GM18511 (cell line): ENCODE measurements around the gene CORO2A.
"Not testable (repeated sequence)": the region's sequence is repeated elsewhere in the genome, so short reads cannot be mapped to it uniquely, and the experiment has no call there.

ENCODE experiments used
- ATAC-seq: cut with Tn5 transposase; IDR thresholded peaks from one replicate; pipeline ENCODE4 v1.9.1; 2021; ENCODE audit warnings: mild to moderate bottlenecking, moderate library complexity; ENCODE audit not compliant: unreplicated experiment

The CORO2A gene

GRCh38 chr9:98191671-98192502 lies 550 bp downstream of the CORO2A start:
- ATAC-seq: peak; percentile 33

- no peak for ATAC-seq
These were observed 1.2 kb downstream of the CORO2A start for GRCh38 chr9:98191181-98191608.

- no peak for ATAC-seq
These were observed 1.7 kb downstream of the CORO2A start for GRCh38 chr9:98190757-98191105.

GRCh38 chr9:98189412-98189811 lies 3.0 kb downstream of the CORO2A start:
- no peak for ATAC-seq

GRCh38 chr9:98187926-98188325 lies 4.5 kb downstream of the CORO2A start:
- no peak for ATAC-seq

GRCh38 chr9:98186236-98186635 lies 6.2 kb downstream of the CORO2A start:
- no peak for ATAC-seq

GRCh38 chr9:98185611-98186171 lies 6.7 kb downstream of the CORO2A start:
- ATAC-seq: no peak

- no peak for ATAC-seq
These were observed 7.3 kb downstream of the CORO2A start for GRCh38 chr9:98185021-98185567.

- no peak for ATAC-seq
These were observed 8.1 kb downstream of the CORO2A start for GRCh38 chr9:98184326-98184725.

GRCh38 chr9:98182889-98183599 lies 9.4 kb downstream of the CORO2A start:
- ATAC-seq: no peak

- no peak for ATAC-seq
These were observed 10.2 kb downstream of the CORO2A start for GRCh38 chr9:98182069-98182820.

- no peak for ATAC-seq
These were observed 10.7 kb downstream of the CORO2A start for GRCh38 chr9:98181746-98182068.

GRCh38 chr9:98180996-98181395 lies 11.4 kb downstream of the CORO2A start:
- no peak for ATAC-seq

- no peak for ATAC-seq
These were observed 13.3 kb downstream of the CORO2A start for GRCh38 chr9:98178874-98179850.

- ATAC-seq: no peak
These were observed 15.8 kb downstream of the CORO2A start for GRCh38 chr9:98176391-98177259.

- no peak for ATAC-seq
These were observed 16.7 kb downstream of the CORO2A start for GRCh38 chr9:98175762-98176161.

- ATAC-seq: no peak
These were observed 17.3 kb downstream of the CORO2A start for GRCh38 chr9:98175028-98175569.

GRCh38 chr9:98174502-98174918 lies 17.9 kb downstream of the CORO2A start:
- ATAC-seq: not testable (repeated sequence)

GRCh38 chr9:98173181-98173580 lies 19.3 kb downstream of the CORO2A start:
- no peak for ATAC-seq
